Stimulated activated CD4-positive, alpha-beta T cell treated with anti-CD3 and anti-CD28 coated beads, Interleukin-4, amount 100 ng/mL, for 48 hours (primary cell): Measurements from ENCODE around the gene KSR2.
A peak's percentile ranks its signal among the peaks of the same experiment; 100 is the strongest.
"Not testable (repeated sequence)": the region's sequence is repeated elsewhere in the genome, so short reads cannot be mapped to it uniquely, and the experiment has no call there.

Source experiments
- DNase-seq, 2 donors: peaks; one replicate each; pipeline ENCODE4 v3.0.0-alpha.2; 2020; ENCODE audit warnings: low read depth in 2 of 2

Gene KSR2

GRCh38 chr12:117968826-117969659, at the start of gene KSR2:
KSR2 (minus strand) TSS chr12:117968990; CDS start chr12:117968255, 735 bp downstream.
- peak; percentile 40 to 47 for DNase-seq

DNA sequence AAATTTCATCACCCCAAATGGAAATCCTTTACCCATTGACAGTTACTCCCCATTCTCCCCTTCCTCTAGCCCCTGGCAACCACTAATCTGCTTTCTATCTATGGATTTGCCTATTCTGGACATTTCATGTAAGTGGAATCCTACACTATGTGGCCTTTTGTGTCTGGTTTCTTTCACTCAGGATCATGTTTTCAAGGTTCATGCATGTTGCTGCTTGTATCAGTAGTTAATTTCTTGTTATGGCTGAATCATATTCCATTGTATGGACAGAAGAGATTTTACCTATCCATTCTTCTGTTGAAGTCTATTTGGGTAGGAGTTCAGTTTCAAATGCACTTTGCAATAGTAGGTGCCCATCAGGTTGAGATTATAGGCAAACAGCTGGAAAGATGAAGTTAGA, 49.1 kb upstream of the KSR2 start:
- DNase-seq: no peak

DNA sequence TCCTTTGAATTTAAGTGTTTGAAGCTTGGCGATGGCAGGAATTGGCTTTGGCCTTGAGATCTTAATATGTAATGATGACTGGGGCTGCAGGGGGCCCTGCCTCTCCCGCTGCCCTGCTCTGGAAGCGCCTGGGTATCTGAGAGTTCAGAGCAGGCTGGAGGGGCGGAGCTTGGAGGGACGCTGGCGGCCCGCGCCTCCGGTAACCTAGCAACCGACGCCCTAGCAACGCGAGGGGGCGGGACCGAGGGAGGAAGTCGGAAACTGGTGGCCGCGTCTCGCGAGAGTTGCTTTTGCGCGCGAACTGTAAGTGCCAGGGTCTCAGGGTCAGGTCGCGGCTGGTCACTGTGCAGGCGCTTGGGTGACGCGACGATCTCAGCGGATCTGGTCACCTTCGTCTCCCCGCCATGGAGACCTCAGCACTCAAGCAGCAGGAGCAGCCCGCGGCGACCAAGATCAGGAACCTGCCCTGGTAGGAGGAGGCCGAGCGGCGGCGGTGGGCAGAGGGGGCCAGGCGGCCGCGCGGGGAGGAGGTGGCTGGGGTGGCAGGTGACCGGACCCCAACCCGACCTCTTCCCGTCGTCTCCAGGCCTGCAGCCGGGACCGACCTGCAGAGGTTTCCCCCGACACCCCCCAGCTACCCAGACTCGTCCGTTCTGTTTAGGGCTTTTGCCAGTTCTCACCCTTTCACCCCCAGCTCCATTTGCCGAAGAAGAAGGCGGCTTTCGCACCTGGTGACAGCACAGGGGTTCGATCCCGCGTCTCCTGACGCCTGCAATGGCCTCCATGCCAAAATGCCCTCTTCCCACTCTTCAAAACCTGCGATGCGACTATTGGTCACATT, 47.9 kb upstream of the KSR2 start, which contains the start of gene RFC5:
Gene RFC5, plus strand, starts transcription at position 280 of the 841 bp plus-strand sequence. Its CDS starts 125 bp downstream, at position 405.
- peak; percentile 96 to 98 for DNase-seq

- DNase-seq: no peak
These were observed 47.2 kb upstream of the KSR2 start for GRCh38 chr12:118015944-118016343.

- DNase-seq: no peak
These were observed 46.5 kb upstream of the KSR2 start for GRCh38 chr12:118015306-118015705.

- no peak for DNase-seq
These were observed 44.5 kb upstream of the KSR2 start for GRCh38 chr12:118013283-118013682.

DNA sequence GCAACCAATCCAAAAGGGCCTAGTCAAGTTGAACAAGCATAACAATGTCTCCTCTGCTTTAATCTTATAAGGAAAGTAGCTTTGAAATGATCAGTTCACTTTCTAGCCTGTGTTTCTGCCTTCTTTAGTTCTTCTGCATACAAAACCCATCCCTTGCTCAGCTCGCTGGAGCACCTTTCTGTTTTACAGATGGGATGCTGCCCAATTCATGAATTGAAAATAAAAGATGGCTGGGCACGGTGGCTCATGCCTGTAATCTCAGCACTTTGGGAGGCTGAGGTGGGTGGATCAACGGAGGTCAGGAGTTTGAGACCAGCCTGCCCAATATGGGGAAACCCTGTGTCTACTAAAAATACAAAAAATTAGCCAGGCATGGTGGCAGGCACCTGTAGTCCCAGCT, 43.2 kb upstream of the KSR2 start:
- DNase-seq: no peak

DNA sequence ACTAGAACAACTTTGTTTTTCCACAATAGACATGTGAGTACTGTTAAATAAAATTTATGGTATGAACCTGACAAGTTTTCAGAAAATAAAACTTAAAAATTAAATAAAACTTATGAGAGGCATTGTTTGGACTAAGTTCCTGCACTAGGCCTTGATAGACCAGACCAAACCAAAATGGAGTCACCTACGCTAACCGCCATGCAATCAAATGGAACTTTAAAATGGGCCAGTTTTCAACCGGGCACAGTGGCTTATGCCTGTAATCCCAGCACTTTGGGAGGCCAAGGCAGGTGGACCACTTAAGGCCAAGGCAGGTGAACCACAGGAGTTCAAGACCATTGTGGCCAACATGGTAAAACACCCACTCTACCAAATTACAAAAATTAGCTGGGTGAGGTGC, 42.6 kb upstream of the KSR2 start:
- DNase-seq: no peak

GRCh38 chr12:118010903-118011302, 42.1 kb upstream of the KSR2 start:
- DNase-seq: no peak

GRCh38 chr12:117999806-118000205, 31.0 kb upstream of the KSR2 start:
- not testable (repeated sequence) for DNase-seq

- no peak for DNase-seq
These were observed 29.9 kb upstream of the KSR2 start for GRCh38 chr12:117998719-117999118.

- DNase-seq: no peak
These were observed 26.0 kb upstream of the KSR2 start for GRCh38 chr12:117994551-117995438.

- no peak for DNase-seq
These were observed 18.1 kb upstream of the KSR2 start for GRCh38 chr12:117986705-117987469.

- DNase-seq: no peak
These were observed 16.4 kb upstream of the KSR2 start for GRCh38 chr12:117985182-117985581.

GRCh38 chr12:117981267-117981666, 12.5 kb upstream of the KSR2 start:
- no peak for DNase-seq

GRCh38 chr12:117980616-117981015, 11.8 kb upstream of the KSR2 start:
- no peak for DNase-seq

DNA sequence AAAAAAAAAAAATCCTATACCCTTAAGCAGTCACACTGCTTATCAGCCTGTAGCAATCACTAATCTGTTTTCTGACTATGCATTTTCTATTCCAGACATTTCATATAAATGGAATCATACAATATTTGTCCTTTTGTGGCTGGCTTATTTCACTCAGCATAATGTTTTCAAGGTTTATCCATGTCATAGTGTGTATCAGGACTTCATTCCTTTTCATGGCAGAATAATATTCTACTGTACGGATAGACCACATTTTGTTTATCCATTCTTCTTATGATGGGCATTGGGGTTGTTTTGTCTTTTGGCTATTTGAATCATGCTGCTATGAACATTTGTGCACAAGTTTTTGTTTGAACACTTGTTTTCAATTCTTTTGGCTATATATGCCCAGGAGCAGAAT, 8.6 kb upstream of the KSR2 start:
- no peak for DNase-seq

DNA sequence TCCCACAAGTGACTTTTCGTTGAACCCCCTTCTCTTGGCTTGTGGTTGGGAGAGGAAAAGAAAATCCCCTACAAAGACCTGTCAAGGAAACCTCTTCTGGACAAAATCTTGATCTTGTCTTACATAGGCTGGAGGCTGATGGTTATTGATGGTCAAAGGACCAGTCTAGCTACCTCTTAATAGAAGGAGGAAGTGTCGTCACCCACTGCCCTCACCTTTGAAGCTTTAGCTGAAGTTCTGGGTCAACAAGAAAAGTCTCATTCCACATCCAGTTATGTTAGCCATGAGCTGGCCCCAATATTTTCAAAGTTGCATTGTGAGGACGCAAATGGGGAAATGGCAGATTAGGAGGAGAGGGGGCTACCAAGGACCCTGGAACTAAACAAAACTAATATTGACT, 6.2 kb upstream of the KSR2 start:
- no peak for DNase-seq

GRCh38 chr12:117972301-117972700, 3.5 kb upstream of the KSR2 start:
- DNase-seq: no peak

DNA sequence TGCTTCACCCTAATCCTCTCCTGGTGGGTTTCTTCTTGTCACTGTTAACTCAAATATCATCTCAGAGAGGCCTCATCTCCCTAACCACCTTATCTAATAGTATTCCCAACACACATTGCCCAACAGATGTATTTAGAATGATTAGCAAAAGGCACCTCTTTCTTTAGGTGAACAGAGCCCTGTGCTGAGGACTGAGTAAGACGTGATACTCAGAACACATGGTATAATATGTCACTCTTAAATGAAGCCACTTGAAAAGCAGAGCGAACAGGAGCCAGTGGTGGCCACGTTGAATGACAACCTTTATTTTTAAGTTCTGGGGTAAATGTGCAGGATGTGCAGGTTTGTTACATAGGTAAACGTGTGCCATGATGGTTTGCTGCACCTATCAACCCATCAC, 1.5 kb upstream of the KSR2 start:
- no peak for DNase-seq
